Thyroid gland (tissue), 4 donors: ENCODE data around the gene HPF1. TPM values are rescaled to one million over a fixed set of nuclear protein-coding genes. Genes with fewer than 3 reads are reported as not detected.

Experiments used
- DNase-seq, 2 donors: peaks; one replicate each; pipeline ENCODE4 v3.0.0-alpha.2; 2019
- H3K27ac ChIP-seq, 3 donors: fragments of 200-600 bp; sonication (generic); 1 replicate in 2 of 3; 2 replicates in 1 of 3; pipeline ENCODE4 v1.5.1; 2016 to 2019; ENCODE audit warnings: mild to moderate bottlenecking in 1 of 3, moderate library complexity in 1 of 3
- H3K27me3 ChIP-seq: fragments of 200-600 bp; sonication (generic); one replicate; pipeline ENCODE4 v1.5.1; 2019
- H3K36me3 ChIP-seq, 2 donors: fragments of 200-600 bp; sonication (generic); one replicate each; pipeline ENCODE4 v1.5.1; 2016 to 2019
- H3K4me1 ChIP-seq, 2 donors: fragments of 200-600 bp; sonication (generic); one replicate each; pipeline ENCODE4 v1.5.1; 2017 to 2019
- H3K4me3 ChIP-seq, 3 donors: fragments of 200-600 bp; sonication (generic); replicated peaks in 1 of 3; 1 replicate in 2 of 3; 2 replicates in 1 of 3; pipeline ENCODE4 v1.5.1; 2016; ENCODE audit warnings: mild to moderate bottlenecking in 1 of 3
- H3K9me3 ChIP-seq: fragments of 200-600 bp; sonication (generic); one replicate; pipeline ENCODE4 v1.5.1; 2017
- POLR2A ChIP-seq, 2 donors: fragments of 450-650 bp; IDR thresholded peaks; one replicate each; pipeline ENCODE4 v1.6.1; 2017; ENCODE audit warnings: antibody characterized with exemption in 2 of 2, mild to moderate bottlenecking in 2 of 2, moderate library complexity in 1 of 2
- WGBS, 2 donors: methylation state at CpG; one replicate each; pipeline ENCODE4 v1.1.5; 2017; 5-methylcytosine and 5-hydroxymethylcytosine counted together
- intact Hi-C: fragments of 100-400 bp; cut with DNase I; formaldehyde crosslinking; loops from one replicate; pipeline ENCODE4 v1.15.1; 2023
- total RNA-seq, 4 donors: library from RNA; depleted of rRNA; stranded (reverse); fragments of >200 nt; gene quantifications; one replicate each; pipeline ENCODE4 v1.2.3, GENCODE V29; 2016
- TF ChIP-seq, protein P1 (sequence below), 6 experiments: fragments of 200-600 bp in 3 of 6; fragments of 450-650 bp in 3 of 6; sonication (generic) in 3 of 6; IDR thresholded peaks; one replicate each; pipeline ENCODE4 v1.5.1; 2016 to 2019; ENCODE audit warnings: antibody characterized with exemption in 6 of 6, mild to moderate bottlenecking in 2 of 6, inconsistent platforms in 1 of 6, moderate library complexity in 1 of 6

Gene HPF1
- total RNA-seq, 4 donors from 2014 or later, result 16.2 to 26.5 (median 24.4) TPM

DNA sequence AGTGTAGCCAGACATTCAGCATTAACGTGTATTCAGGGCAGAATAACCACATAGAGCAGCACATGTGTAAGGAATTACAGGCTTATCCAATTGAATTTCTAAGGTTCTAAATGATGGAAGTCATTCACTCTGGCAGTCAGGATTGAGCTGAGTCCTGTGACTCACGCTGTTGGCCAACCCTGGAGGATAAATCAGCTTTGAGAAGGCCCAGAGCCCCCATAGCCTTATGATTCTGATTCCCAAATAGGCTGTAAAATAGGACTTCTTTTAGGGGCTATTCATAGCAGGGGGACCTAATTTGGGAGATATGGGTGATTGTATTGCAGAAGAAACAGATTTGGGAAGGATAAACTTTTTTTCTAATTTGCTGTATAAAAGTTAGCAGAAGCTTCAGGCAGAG is 8.1 kb upstream of the HPF1 start:
- Histone ChIP-seq H3K4me3 (no peak overlapping the region), H3K27me3 (no peaks in the 10 kb centered on the region), H3K27ac (no peak overlapping the region), H3K9me3 (no peaks in the 10 kb centered on the region), H3K36me3 (no peaks in the 10 kb centered on the region), H3K4me1 (no peaks in the 10 kb centered on the region)
- intact Hi-C loops, result no loop called here
- DNase-seq, result no peak
- 71 to 91% methylated on average over 2 of the region's 2 CpGs for WGBS, 2 donors
- TF ChIP-seq, protein P1, sequence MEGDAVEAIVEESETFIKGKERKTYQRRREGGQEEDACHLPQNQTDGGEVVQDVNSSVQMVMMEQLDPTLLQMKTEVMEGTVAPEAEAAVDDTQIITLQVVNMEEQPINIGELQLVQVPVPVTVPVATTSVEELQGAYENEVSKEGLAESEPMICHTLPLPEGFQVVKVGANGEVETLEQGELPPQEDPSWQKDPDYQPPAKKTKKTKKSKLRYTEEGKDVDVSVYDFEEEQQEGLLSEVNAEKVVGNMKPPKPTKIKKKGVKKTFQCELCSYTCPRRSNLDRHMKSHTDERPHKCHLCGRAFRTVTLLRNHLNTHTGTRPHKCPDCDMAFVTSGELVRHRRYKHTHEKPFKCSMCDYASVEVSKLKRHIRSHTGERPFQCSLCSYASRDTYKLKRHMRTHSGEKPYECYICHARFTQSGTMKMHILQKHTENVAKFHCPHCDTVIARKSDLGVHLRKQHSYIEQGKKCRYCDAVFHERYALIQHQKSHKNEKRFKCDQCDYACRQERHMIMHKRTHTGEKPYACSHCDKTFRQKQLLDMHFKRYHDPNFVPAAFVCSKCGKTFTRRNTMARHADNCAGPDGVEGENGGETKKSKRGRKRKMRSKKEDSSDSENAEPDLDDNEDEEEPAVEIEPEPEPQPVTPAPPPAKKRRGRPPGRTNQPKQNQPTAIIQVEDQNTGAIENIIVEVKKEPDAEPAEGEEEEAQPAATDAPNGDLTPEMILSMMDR (IDR thresholded peaks at IDR 0.05), result no peak
- no peak for TF ChIP-seq POLR2A (IDR thresholded peaks at IDR 0.05)

DNA sequence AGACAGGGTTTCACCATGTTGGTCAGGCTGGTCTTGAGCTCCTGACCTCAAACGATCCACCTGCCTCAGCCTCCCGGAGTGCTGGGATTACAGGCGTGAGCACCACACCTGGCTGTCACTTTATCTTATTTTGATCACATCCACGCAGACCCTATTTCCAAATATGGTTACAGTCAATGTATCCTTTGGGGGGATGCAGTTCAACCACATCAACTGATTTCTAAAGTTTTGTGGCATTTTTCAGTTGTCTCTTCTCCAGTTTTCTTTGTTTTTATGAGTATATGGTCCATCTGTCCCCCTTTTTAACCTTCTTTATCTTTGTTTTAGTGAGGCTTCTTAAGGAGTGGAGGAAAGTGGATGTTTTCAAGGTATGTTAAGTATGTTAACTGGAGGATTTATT is 4.1 kb upstream of the HPF1 start:
- Histone ChIP-seq H3K4me3 (no peak overlapping the region), H3K27ac (no peak overlapping the region), H3K27me3 (no peaks in the 10 kb centered on the region), H3K4me1 (peaks cover 2 to 4% of the 10 kb centered on the region in 2 donors), H3K9me3 (no peaks in the 10 kb centered on the region), H3K36me3 (no peaks in the 10 kb centered on the region)
- no peak for DNase-seq
- intact Hi-C loops, result no loop called here
- TF ChIP-seq, protein P1 (IDR thresholded peaks at IDR 0.05), result no peak
- TF ChIP-seq POLR2A (IDR thresholded peaks at IDR 0.05), result no peak
- 60 to 67% methylated on average over 4 of the region's 4 CpGs for WGBS, 2 donors

DNA sequence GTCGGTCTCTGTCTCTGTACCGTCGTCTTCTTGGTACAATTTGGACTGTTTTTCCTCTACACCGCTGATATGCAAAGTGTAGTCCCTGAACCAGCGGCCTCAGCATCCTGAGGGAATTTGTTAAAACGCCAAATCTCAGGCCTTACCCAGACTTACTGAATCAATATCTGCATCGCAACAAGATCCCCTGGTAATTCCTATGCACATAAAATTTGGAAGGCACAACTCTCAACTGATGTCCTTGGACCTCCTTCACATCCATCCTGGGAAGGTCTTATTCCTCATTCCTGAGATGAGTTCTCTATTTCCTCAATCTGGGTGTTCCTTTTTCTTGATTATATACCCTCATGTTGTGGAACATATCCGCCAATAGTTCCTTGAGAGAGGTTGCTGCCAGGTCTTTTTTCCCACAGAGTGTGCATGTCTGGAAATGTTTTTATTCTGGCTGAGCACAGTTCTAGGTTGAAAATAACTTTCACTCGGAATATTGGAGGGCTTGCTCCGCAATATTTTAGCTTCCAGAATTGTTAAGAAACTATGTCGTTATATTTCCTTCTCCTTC is 738 bp upstream of the HPF1 start:
- Histone ChIP-seq H3K4me1 (peaks cover 11 to 12% of the 10 kb centered on the region in 2 donors), H3K27ac (no peak overlapping the region), H3K27me3 (no peaks in the 10 kb centered on the region), H3K9me3 (no peaks in the 10 kb centered on the region), H3K36me3 (no peaks in the 10 kb centered on the region), H3K4me3 (no peak overlapping the region)
- TF ChIP-seq, protein P1 (IDR thresholded peaks at IDR 0.05), result no peak
- no peak for TF ChIP-seq POLR2A (IDR thresholded peaks at IDR 0.05)
- intact Hi-C loops, result loop anchor here (5.0 kb wide), 1 partner anchor 136 kb away; the partner anchor contains the start of gene CLCN3
- 62 to 65% methylated on average over 11 of the region's 11 CpGs for WGBS, 2 donors
- DNase-seq, result no peak

DNA sequence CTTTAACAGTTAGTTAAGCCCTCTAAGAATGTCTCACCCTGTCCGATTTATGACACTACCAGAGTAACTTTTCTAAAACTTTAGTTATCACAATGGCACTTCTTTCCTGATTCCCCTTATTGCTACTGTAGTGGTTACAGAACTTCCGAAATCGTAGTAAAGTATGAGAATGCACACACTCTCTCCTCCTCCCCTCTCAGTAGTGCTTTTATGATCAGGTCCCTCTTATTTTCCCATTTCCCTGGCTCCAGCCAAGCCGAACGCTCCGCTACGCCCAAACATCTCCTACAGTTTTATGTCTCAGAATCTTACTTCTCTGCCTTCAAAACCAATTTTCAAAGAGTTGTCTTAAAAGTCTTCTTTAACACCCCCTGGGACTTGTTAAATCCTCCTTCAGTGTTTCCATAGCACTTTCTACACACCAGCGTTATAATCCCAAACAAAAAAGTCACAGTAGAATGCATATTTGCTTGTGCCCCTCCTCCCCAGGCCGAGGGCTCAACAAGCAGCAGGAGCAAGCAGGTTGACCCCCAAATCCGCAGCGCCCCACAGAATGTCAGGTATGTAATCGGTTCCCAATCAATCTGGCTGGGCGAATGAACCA is 671 bp downstream of the HPF1 start:
- DNase-seq, result no peak

More for the DNA sequence above, 671 bp downstream of the HPF1 start:
- Histone ChIP-seq H3K9me3 (no peaks in the 10 kb centered on the region), H3K36me3 (no peaks in the 10 kb centered on the region), H3K4me3 (peak overlapping the region; percentile 13 to 75 (median 56)), H3K4me1 (peaks cover 11 to 12% of the 10 kb centered on the region in 2 donors), H3K27me3 (no peaks in the 10 kb centered on the region), H3K27ac (peak overlapping the region in 2 of 3 donors; percentile 31 to 48)
- 4% methylated on average over 13 of the region's 13 CpGs for WGBS, 2 donors
- intact Hi-C loops, result loop anchor here (5.0 kb wide), 1 partner anchor 135 kb away; the partner anchor contains the start of gene CLCN3
- TF ChIP-seq, protein P1 (IDR thresholded peaks at IDR 0.05), result no peak
- TF ChIP-seq POLR2A (IDR thresholded peaks at IDR 0.05), result no peak
